ENCODE data around the gene RACK1.

RACK1 gene

DNA sequence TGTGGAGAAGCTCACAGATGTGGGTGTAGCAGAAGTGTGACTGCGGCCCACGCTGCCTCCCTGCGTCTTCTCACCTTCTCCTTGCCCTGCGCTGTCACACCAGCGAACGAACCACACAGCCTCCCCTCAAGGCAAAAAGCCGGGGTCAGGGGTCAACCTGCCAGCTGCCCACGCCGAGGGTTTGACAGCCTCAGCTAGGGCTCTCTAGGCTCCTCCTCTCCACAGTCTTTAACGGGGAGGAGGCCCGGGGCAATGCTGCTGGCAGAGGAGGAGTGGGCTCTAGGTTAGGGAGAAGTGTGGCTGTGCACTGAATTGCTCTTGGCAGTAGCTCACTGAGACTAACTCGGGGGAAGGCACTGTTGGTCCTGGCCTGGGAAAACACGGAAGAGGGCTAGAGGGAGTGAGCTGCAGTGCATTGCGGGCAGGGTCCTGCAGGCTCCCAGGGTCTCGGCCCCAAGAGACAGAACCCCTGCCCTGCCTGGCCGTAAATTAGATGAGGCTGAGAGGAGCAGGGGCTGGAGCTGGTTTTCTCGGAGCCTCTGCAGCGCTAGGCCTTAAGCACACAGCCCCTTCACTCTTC is 21.5 kb upstream of the RACK1 start:
- Mint-ChIP-seq H3K9me3 (no peaks in the 10 kb centered on the region), H3K27me3 (no peaks in the 10 kb centered on the region), H3K4me3 (no peak overlapping the region), H3K4me1 (peaks cover 10% of the 10 kb centered on the region), H3K36me3 (peaks cover 6% of the 10 kb centered on the region), H3K27ac (no peak overlapping the region)

DNA sequence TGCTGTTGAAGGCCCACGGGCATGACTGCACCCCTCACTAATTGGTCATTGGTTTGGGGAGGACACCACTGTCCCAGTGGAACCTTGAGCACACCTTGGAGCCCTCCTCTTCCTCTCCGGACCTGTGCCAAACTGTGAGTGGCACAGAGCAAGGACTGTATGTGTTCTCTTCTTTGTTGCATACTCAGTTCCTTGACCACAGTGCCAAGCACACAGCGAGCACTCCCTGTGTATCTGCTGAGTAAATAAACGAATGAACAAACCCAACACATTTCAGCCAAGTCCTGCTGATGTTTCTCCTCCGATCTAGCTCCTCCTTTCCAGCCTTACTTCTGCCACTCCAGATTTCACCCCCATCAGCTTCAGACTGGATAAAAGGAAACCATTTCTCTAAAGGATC is 19.9 kb upstream of the RACK1 start:
- Mint-ChIP-seq H3K9me3 (no peaks in the 10 kb centered on the region), H3K4me1 (peaks cover 24% of the 10 kb centered on the region), H3K4me3 (peak overlapping the region; percentile 73), H3K36me3 (peaks cover 6% of the 10 kb centered on the region), H3K27ac (peak overlapping the region; percentile 68), H3K27me3 (no peaks in the 10 kb centered on the region)

DNA sequence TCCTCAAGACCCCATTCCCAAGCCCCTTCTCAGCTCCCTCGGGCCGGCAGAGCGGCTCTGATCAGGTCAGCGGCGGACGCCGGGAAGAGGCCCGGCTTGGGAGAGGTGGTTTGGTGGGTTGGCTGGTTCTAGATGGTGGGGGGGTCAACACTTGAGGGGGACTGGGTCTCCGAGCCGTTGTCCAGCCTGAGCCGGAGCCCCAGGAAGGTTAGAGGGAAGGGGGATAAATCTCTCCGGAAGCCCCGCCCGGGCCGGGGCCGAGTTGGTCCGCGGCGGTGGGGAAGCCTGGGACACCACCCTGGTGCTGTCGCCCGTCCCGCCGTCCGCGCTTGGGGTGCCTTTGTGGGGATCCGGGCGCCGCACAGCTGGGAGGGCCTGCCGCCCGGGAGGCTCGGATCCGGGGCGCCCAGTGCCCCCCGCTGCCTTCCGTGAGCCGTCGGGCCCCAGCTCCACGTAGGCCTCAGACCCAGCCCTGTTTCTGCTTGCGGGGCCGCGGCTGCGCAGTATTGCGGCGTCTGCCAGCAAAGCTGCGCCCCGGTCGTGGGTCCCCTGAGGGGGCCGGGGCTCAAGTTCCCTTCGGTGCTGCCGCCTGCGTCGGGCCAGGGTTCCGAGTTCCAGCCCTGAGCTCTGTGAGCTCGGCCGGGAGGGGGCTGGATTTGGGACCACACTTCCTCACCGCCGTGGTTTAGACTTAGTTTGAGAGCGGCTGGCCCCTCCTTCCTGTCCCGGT is 17.8 kb upstream of the RACK1 start:
- Mint-ChIP-seq H3K27ac (peak overlapping the region; percentile 98), H3K4me1 (peaks cover 44% of the 10 kb centered on the region), H3K27me3 (no peaks in the 10 kb centered on the region), H3K9me3 (no peaks in the 10 kb centered on the region), H3K4me3 (peak overlapping the region; percentile 100), H3K36me3 (peaks cover 6% of the 10 kb centered on the region)

DNA sequence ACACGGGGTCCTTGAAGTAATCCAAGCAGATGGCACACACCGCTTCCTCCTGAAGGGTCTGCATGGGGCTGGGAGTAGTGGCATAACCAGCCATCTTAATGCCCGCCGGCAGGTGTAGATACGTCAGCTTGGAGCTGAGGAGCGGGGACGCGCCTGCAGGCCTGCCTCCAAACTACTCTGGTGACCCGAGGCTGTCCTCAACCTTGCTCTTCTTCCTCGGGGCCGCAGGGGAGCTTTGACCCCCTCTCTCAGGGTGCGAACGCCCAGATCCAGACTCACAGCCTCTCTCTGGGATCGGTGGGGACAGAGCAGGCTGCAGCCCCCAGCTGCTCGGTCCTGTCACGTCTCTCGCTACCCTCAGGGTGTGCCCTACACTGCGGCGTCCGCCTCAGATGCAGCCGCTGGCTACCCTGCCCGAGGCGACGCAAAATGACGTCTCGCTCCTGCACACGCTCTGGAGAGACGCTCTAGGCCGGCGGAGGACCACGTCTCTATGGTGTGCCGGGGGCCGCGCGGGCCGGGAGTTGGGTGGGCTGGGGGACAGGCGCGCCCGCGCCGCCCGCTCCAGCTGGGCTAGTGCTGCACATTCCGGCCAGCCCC is 17.1 kb upstream of the RACK1 start, which contains the start of gene TRIM52:
Gene TRIM52 (minus strand): TSS at position 424 of the 600 bp plus-strand sequence. CDS start 330 bp downstream, at position 94.
- H3K27me3 Mint-ChIP-seq: no peaks in the 10 kb centered on the region
- peak within 1 kb of the TSS; percentile 98 for H3K27ac Mint-ChIP-seq
- peaks cover 7% of the 10 kb centered on the region for H3K36me3 Mint-ChIP-seq
- H3K9me3 Mint-ChIP-seq: no peaks in the 10 kb centered on the region
- peak within 1 kb of the TSS; percentile 100 for H3K4me3 Mint-ChIP-seq
- H3K4me1 Mint-ChIP-seq: peaks cover 51% of the 10 kb centered on the region

DNA sequence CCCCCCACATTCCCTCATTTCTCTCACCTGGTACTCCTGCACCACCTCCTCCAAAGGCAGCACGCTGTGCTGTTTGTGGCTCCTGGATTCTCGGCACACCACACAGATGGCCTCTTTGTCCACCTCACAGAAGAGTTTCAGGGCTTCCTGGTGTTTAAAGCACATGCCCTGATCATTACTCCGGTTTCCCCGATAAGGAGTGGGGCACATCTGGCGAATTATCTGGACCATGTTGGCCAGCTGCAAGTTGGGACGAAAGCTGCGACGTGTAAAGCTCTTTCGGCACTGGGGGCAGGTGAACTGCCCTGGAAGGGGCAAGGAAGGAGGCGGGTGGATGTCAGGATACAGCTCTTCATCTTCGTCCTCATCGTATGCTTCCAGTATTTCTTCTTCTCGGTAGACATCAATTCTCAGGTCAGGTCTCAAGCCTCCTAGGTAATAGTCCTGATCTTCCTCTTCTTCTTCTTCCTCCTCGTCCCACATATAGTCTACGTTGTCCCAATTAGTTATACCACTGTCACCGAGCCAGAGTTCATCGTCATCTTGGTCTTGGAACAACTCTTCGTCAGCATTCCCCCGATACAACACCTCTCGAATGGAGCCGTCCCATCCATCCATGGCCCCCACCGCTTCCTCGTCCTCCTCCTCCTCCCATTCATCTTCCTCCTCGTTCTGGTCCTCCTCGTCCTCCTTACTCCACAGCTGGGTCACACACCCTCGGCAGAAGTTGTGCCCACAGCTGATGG is 16.4 kb upstream of the RACK1 start:
- Mint-ChIP-seq H3K4me3 (peak overlapping the region; percentile 100), H3K9me3 (no peaks in the 10 kb centered on the region), H3K36me3 (peaks cover 8% of the 10 kb centered on the region), H3K27ac (peak overlapping the region; percentile 98), H3K4me1 (peaks cover 58% of the 10 kb centered on the region), H3K27me3 (no peaks in the 10 kb centered on the region)

DNA sequence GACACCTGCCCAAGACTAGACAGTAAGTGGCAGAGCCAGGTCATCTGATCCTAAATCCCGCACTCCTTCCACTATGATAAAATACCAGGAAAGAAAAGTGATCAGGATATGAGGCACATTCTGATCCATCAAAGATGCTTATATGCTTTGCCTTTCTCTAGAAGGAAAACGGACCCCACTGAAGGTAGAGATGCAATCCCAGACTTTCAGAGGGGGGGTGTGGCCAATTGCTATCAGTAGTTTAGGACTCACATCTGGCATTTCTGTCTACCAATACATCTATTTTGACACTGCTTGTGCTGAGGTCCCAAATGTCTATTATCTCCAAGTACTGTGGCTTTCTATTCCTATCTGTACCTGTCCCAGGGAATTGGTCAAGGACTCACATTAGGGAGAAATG is 15.6 kb upstream of the RACK1 start:
- Mint-ChIP-seq H3K9me3 (no peaks in the 10 kb centered on the region), H3K36me3 (peaks cover 10% of the 10 kb centered on the region), H3K27ac (no peak overlapping the region), H3K27me3 (no peaks in the 10 kb centered on the region), H3K4me3 (peak overlapping the region; percentile 100), H3K4me1 (peaks cover 64% of the 10 kb centered on the region)

DNA sequence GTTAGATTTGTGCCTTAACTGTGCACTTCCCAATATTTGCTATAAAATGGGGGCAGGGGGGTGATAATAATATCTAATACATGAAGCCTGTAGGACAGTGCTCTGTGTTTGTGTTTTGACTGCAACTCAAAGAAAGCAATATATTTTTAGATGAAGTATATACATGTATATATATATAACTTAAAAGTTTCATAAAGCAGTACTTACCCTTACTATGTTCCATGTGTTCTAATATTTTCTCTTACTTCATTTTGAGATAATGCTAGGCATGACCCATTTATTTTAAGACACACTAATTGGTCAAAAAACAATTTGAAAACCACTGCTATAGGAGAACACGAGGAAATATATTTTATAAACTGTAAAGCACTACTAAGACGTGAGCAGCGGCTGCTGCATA is 14.9 kb upstream of the RACK1 start:
- H3K9me3 Mint-ChIP-seq: no peaks in the 10 kb centered on the region
- H3K36me3 Mint-ChIP-seq: peaks cover 7% of the 10 kb centered on the region
- peaks cover 62% of the 10 kb centered on the region for H3K4me1 Mint-ChIP-seq
- H3K4me3 Mint-ChIP-seq: peak overlapping the region; percentile 100
- no peaks in the 10 kb centered on the region for H3K27me3 Mint-ChIP-seq
- peak overlapping the region; percentile 55 for H3K27ac Mint-ChIP-seq

DNA sequence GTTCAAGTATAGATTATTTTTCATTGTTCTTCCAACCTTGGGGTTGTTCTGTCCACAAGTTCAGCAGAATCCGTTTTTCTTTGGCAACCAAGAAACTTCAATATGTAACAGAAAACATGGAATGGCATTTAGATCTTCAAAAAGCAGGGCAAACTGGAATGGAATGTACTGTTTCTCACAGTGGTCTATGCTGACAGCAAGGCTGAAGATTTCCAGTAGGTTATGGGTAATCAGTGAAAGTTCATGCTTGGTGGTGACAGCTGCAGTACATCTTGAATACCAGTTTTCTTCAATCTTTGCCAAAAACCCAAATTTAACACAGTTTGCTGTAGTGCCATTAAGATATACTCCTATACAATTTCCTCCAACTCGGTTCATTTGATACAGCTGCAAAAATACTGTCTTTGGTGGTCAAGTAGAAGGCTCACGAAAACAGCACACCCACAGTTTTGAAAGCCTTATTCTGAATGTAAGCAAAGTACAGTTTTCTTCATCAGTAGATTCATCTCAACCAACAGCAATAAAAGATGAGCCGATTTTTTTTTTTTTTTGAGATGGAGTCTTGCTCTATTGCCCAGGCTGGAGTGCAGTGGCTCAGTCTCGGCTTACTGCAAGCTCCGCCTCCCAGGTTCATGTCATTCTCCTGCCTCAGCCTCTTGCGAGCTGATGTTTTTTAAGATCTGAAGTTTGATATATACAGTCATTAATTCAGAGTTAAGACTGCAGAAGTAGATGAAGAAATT is 12.3 kb upstream of the RACK1 start:
- H3K4me1 Mint-ChIP-seq: peaks cover 71% of the 10 kb centered on the region
- peak overlapping the region; percentile 20 for H3K4me3 Mint-ChIP-seq
- H3K9me3 Mint-ChIP-seq: no peaks in the 10 kb centered on the region
- peaks cover 7% of the 10 kb centered on the region for H3K36me3 Mint-ChIP-seq
- H3K27me3 Mint-ChIP-seq: no peaks in the 10 kb centered on the region
- H3K27ac Mint-ChIP-seq: peak overlapping the region; percentile 73

DNA sequence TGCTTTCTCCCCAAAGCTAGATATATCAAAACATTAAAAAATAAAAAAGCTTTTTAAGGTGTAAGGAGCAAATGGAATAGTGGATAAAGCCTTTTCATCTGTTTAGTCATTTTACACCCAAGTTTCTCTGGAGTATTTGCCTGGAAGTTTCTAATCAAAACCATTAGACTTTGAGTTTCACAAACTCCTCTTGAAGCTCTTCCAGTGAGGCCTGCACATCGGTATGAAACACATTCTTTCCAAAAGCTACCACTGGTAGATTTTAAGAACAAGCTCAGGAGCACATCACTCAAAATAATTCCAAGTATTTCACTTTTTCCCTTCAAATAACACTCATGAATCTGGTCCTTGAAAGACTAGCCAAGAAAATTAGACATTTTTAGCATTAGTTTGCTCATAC is 11.6 kb upstream of the RACK1 start:
- Mint-ChIP-seq H3K4me1 (peaks cover 72% of the 10 kb centered on the region), H3K36me3 (peaks cover 4% of the 10 kb centered on the region), H3K9me3 (no peaks in the 10 kb centered on the region), H3K4me3 (peak overlapping the region; percentile 5), H3K27me3 (no peaks in the 10 kb centered on the region), H3K27ac (no peak overlapping the region)

DNA sequence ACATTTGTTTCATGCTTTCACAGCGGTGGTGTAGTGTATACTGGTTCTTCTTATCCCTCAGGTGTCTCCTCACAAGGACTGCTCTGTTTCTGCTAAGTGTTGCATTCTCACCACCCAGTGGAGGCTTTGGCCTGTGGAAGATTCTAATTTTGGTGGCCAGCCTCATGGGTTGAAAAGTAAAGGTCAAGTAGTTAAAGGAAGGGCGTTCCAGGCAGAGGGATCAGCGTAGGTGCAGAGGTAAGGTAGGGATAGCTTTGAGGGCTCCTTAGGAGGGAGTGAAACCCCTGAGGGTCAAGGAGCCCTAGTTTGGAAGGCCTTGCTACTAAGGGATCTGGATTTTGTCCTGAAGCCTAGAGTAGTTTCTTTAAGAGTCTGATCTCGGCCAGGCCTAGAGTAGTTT is 4.6 kb upstream of the RACK1 start:
- Mint-ChIP-seq H3K27me3 (no peaks in the 10 kb centered on the region), H3K9me3 (no peaks in the 10 kb centered on the region), H3K4me3 (peak overlapping the region; percentile 96), H3K27ac (peak overlapping the region; percentile 71), H3K4me1 (peaks cover 65% of the 10 kb centered on the region), H3K36me3 (peaks cover 5% of the 10 kb centered on the region)

DNA sequence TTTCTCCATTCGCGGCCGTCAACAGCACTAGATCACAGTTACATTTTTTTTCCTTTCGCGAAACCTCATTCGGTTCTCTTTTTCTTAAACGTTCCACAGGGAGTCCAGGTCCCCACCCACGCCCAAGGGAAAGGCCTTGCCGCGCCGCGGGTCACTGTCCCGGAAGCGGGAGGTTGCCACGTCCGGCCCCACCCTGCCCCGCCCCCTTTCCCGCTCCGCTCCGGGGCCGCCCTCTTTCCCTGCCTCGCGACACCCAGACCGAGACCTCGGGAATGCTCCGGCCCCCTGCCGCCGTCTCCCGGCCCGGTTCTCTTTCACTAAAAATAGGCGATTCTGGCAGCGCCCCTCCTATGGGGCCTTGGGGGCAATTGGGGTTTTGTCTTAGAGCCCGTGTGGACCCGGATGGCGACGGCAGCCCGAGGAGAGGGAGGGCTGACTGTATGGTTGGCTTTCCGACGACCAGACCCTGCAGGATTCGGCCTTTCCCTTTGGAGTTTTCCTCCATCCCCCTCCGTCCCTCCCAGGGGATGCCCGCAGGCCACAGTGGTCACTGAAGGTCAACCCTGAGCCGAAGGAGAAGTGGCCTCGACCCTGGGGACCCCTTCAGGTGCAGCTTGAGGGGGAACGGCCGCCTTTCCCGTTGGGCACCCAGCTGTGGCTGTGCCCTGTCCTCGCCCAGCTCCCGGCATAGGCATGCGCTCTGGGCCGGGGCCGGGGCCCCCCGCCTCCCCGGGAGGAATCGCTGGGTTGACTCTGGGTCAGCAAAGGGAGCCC is 2.8 kb upstream of the RACK1 start:
- Mint-ChIP-seq H3K36me3 (peaks cover 22% of the 10 kb centered on the region), H3K4me3 (peak overlapping the region; percentile 96), H3K27ac (peak overlapping the region; percentile 96), H3K4me1 (peaks cover 68% of the 10 kb centered on the region), H3K9me3 (no peaks in the 10 kb centered on the region), H3K27me3 (no peaks in the 10 kb centered on the region)

DNA sequence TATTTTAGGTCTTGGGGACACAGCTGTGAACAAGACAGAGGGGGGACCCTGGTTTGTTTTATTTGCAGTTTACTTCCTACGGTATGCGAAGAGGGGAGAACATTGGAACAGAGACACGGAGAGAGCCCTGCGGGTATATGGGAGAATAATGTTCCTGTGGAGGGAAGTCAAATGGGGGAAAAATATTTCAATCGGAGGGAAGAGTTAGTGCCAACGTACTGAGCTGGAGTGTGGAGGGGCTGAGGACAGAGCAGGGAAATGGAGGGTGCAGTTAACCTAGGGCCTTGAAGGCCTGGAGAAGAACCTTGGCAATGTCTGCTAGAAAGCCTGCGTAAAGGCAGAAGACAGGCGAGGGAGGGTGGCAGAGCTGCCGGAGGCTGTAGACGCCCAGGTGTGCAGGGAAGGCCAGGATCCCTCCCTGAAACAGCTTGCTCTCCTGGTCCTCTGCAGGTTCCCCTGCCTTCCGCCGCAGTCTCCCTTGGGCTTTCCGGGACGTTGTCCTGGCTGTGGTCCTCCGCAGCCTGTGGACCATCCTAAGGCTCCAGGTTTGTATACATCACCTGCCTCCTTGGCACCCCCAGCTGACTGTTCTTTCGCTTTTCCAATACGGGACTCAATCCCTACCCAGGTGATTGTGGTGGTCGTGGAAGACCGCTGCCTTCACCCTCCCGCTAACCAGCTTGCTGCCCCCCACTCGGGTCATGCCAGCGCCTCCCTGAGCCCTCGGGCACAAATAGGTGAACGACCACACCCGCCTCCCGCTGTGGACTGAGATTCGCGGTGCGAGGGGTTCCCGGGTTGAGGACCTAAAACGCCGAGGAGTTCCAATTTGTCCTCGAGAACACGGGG is 1.9 kb upstream of the RACK1 start:
- Mint-ChIP-seq H3K36me3 (peaks cover 25% of the 10 kb centered on the region), H3K27ac (peak overlapping the region; percentile 96), H3K4me3 (peak overlapping the region; percentile 96), H3K4me1 (peaks cover 73% of the 10 kb centered on the region), H3K27me3 (no peaks in the 10 kb centered on the region), H3K9me3 (no peaks in the 10 kb centered on the region)

DNA sequence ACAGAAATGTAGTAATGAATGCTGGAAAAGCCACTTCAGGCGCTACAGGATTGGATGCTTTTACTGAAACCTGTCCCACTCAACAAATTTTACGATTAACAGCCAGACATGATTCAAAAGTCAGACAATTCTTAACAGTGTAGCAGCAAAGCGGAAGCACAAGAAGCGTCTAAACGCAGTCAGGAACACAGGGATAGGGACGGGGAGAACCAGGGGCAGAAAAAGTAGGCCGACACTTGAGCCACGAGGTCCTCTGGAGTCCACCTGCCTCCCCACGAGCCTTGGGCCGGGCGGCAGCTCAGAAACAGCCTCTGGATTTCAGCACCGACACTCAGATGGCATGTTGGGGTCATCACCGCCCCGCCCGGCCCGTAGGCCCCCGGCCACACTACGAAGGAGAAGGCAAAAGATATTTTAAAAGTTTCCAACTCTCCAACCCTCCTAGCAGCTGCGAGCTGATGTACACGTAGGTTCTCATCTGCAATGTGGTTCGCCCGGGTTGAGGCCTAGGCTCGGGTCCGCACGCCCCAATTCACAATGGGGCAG is 615 bp downstream of the RACK1 start:
- Mint-ChIP-seq H3K4me3 (peak overlapping the region; percentile 96), H3K27me3 (no peaks in the 10 kb centered on the region), H3K9me3 (no peaks in the 10 kb centered on the region), H3K4me1 (peaks cover 63% of the 10 kb centered on the region), H3K36me3 (peaks cover 35% of the 10 kb centered on the region), H3K27ac (peak overlapping the region; percentile 99)
